Fibroblast of lung (primary cell): ENCODE data around the gene CAMK1D.

Experiments used
- EZH2 ChIP-seq: IDR thresholded peaks from 2 replicates; pipeline ENCODE4 v1.5.1; 2012; ENCODE audit warnings: low read length, control low read depth, mild to moderate bottlenecking; ENCODE audit errors: missing control alignments
- TF ChIP-seq, protein P1 (sequence below), 2 donors: IDR thresholded peaks in 1 of 2; conservative IDR thresholded peaks in 1 of 2; 1 replicate in 1 of 2; 2 replicates in 1 of 2; pipeline ENCODE4 v1.5.1; 2011 to 2012; ENCODE audit warnings: low read length in 2 of 2, control low read depth in 1 of 2, inconsistent platforms in 1 of 2, low read depth in 1 of 2, mild to moderate bottlenecking in 1 of 2

DNA sequence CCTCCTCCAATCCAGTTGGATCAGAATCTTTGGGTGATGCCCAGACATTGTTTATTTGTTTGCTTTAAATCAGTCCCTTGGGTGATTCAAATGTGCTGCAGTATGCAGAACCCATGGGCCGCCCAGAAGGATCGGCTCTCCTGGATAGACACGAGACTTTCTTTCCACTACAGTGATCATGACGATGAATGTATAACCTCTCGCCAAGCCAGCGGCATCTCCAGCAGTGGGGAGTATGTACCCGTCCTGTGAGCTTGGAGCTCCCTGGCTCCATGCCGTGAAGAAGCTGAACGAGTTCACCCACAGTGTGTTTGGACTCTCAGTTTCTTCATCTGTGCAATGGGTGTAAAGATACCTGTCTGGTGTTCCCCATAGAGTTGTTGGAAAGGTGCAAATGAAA lies 162.3 kb downstream of the CAMK1D start:
- TF ChIP-seq, protein P1, sequence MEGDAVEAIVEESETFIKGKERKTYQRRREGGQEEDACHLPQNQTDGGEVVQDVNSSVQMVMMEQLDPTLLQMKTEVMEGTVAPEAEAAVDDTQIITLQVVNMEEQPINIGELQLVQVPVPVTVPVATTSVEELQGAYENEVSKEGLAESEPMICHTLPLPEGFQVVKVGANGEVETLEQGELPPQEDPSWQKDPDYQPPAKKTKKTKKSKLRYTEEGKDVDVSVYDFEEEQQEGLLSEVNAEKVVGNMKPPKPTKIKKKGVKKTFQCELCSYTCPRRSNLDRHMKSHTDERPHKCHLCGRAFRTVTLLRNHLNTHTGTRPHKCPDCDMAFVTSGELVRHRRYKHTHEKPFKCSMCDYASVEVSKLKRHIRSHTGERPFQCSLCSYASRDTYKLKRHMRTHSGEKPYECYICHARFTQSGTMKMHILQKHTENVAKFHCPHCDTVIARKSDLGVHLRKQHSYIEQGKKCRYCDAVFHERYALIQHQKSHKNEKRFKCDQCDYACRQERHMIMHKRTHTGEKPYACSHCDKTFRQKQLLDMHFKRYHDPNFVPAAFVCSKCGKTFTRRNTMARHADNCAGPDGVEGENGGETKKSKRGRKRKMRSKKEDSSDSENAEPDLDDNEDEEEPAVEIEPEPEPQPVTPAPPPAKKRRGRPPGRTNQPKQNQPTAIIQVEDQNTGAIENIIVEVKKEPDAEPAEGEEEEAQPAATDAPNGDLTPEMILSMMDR (conservative IDR thresholded peaks at IDR 0.05 in 1 of 2, IDR thresholded peaks at IDR 0.05 in 1 of 2; ENCODE audit: low read depth in 1 of 2, low read length in 2 of 2): no peak
- no peak for TF ChIP-seq EZH2
